Type B pancreatic cell (in vitro differentiated cells): ENCODE measurements around the gene CEP85L. TPM values are rescaled to one million over a fixed set of nuclear protein-coding genes. Genes with fewer than 3 reads are reported as not detected.

Experiments used
- DNase-seq: peaks from one replicate; pipeline ENCODE4 v3.0.0; 2021; ENCODE audit warnings: mixed read lengths; ENCODE audit not compliant: unreplicated experiment; ENCODE audit errors: extremely low spot score
- H3K27ac Mint-ChIP-seq: 2 replicates; pipeline ENCODE4 v1.8.0; 2021; ENCODE audit warnings: mild to moderate bottlenecking, mixed read lengths
- H3K27me3 Mint-ChIP-seq: 2 replicates; pipeline ENCODE4 v1.8.0; 2021; ENCODE audit warnings: mixed read lengths
- H3K36me3 Mint-ChIP-seq: 2 replicates; pipeline ENCODE4 v1.8.0; 2021; ENCODE audit warnings: mixed read lengths
- H3K4me1 Mint-ChIP-seq: one replicate; pipeline ENCODE4 v1.8.0; 2021; ENCODE audit warnings: mixed read lengths; ENCODE audit not compliant: unreplicated experiment
- H3K4me3 Mint-ChIP-seq: 2 replicates; pipeline ENCODE4 v1.8.0; 2021; ENCODE audit warnings: mild to moderate bottlenecking, mixed read lengths
- H3K9me3 Mint-ChIP-seq: 2 replicates; pipeline ENCODE4 v1.8.0; 2021; ENCODE audit warnings: mixed read lengths
- CTCF ChIP-seq: fragments of 200-600 bp; sonication (generic); conservative IDR thresholded peaks from 2 replicates; pipeline ENCODE4 v1.5.0; 2021; ENCODE audit warnings: antibody characterized with exemption, mild to moderate bottlenecking
- total RNA-seq: library from RNA; stranded (reverse); gene quantifications from 2 replicates; pipeline ENCODE4 v1.2.1, GENCODE V29; 2021; ENCODE audit warnings: low replicate concordance

The CEP85L gene
- total RNA-seq, 1 donor from 2014 or later, result 16.1 TPM

DNA sequence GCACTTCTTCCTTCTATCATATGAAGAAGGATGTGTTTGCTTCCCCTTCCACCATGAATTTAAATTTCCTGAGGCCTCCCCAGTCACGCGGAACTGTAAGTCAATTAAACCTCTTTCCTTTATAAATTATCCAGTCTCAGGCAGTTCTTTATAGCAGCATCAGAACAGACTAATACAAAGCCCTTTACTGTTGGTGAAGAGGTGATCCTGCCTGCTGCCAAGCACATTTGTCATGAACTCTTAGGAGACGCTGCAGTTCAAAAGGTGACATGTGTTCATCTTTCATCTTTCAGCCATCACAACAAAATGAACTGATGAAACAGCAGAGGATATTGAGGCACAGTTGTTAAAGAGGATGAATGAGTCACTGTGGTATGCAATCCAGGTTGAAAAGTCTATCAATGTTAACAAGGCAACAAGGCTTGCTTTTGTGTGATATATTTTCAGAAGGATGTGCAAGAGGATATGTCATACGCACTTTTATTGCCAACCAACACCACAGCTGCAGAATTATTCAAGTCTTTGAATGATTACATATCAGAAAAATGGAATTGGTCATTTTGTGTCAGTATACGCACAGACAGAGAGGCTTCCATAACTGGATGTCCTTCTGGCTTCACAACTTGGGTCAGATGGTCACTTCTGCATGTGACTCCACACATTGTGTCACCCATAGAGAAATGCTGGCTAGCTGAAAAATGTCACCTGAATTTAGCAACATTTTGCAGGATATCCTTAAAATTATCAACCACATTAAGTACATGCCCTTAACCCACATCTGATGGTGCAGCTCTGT lies 155.7 kb downstream of the CEP85L start:
- no peak overlapping the region for H3K27ac Mint-ChIP-seq
- H3K27me3 Mint-ChIP-seq, result no peaks in the 10 kb centered on the region
- H3K9me3 Mint-ChIP-seq, result peaks cover 4% of the 10 kb centered on the region
- no peak for TF ChIP-seq CTCF
- peaks cover 12% of the 10 kb centered on the region for H3K36me3 Mint-ChIP-seq
- no peak for DNase-seq
- peaks cover 5% of the 10 kb centered on the region for H3K4me1 Mint-ChIP-seq
- H3K4me3 Mint-ChIP-seq, result no peak overlapping the region

DNA sequence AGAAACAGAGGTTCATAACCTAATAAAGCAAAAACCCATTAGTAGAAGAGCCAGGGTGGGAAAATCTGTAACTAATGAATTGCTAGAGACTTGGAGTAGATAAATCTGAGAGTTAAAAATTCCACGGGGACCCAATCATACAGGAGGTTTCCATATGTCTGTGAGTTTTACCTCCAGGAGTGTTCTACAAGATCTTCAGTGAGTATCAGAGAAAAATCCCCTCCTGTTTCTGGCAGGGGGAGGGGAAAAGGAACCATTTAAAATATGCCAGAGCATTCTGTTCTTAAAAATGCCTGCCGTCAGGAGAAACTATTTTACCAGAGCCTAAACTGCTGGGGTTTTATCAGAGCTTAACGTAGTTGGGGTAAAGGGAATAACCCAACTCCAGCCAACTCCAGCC lies 157.3 kb downstream of the CEP85L start:
- H3K4me1 Mint-ChIP-seq, result peaks cover 5% of the 10 kb centered on the region
- peaks cover 9% of the 10 kb centered on the region for H3K9me3 Mint-ChIP-seq
- no peak for DNase-seq
- no peak for TF ChIP-seq CTCF
- peaks cover 17% of the 10 kb centered on the region for H3K36me3 Mint-ChIP-seq
- no peak overlapping the region for H3K4me3 Mint-ChIP-seq
- no peaks in the 10 kb centered on the region for H3K27me3 Mint-ChIP-seq
- no peak overlapping the region for H3K27ac Mint-ChIP-seq

- H3K36me3 Mint-ChIP-seq, result peaks cover 29% of the 10 kb centered on the region
- no peak overlapping the region for H3K4me3 Mint-ChIP-seq
- no peak for DNase-seq
- peaks cover 15% of the 10 kb centered on the region for H3K9me3 Mint-ChIP-seq
- H3K27me3 Mint-ChIP-seq, result no peaks in the 10 kb centered on the region
- peaks cover 5% of the 10 kb centered on the region for H3K4me1 Mint-ChIP-seq
- TF ChIP-seq CTCF, result no peak
- no peak overlapping the region for H3K27ac Mint-ChIP-seq
Measured at GRCh38 chr6:118489990-118490389, 161.4 kb downstream of the CEP85L start.

DNA sequence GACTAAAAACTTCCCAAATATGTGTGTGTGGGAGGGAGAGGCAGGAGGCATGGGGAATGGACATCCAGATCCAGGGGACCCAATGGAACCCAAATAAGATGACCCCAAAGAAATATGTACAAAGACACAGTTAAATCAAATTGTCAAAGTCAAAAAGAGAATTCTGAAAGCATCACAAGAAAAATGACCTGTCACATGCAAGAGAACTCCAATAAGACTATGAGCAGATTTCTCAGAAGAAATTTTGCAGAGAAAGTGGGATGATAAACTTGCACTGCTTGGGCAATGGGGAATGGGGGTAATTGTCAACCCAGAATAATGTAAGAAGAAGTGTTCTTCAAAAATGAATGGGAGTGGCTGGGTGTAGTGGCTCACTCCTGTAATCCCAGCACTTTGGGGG lies 162.8 kb downstream of the CEP85L start:
- TF ChIP-seq CTCF, result no peak
- no peak overlapping the region for H3K4me3 Mint-ChIP-seq
- H3K36me3 Mint-ChIP-seq, result peaks cover 29% of the 10 kb centered on the region
- H3K4me1 Mint-ChIP-seq, result no peaks in the 10 kb centered on the region
- H3K27ac Mint-ChIP-seq, result no peak overlapping the region
- no peak for DNase-seq
- no peaks in the 10 kb centered on the region for H3K27me3 Mint-ChIP-seq
- peaks cover 15% of the 10 kb centered on the region for H3K9me3 Mint-ChIP-seq

GRCh38 chr6:118485601-118486550 lies 165.5 kb downstream of the CEP85L start:
- peaks cover 15% of the 10 kb centered on the region for H3K9me3 Mint-ChIP-seq
- DNase-seq, result no peak
- TF ChIP-seq CTCF, result no peak
- no peaks in the 10 kb centered on the region for H3K27me3 Mint-ChIP-seq
- H3K36me3 Mint-ChIP-seq, result peaks cover 26% of the 10 kb centered on the region
- H3K4me1 Mint-ChIP-seq, result no peaks in the 10 kb centered on the region
- no peak overlapping the region for H3K4me3 Mint-ChIP-seq
- no peak overlapping the region for H3K27ac Mint-ChIP-seq
